Skin of body (tissue), 2 donors: ENCODE measurements around the gene TMEM100. TPM values are rescaled to one million over a fixed set of nuclear protein-coding genes. Genes with fewer than 3 reads are reported as not detected.
A peak's percentile ranks its signal among the peaks of the same experiment; 100 is the strongest.

Source experiments
- DNase-seq: peaks from one replicate; lab custom pipeline; 2025; lab: John Stamatoyannopoulos, UW
- total RNA-seq: library from RNA; depleted of rRNA; stranded (reverse); fragments of >200 nt; gene quantifications from one replicate; pipeline ENCODE4 v1.2.3, GENCODE V29; 2014

The TMEM100 gene
- total RNA-seq, 1 donor from 2014 or later, result 21.2 TPM

GRCh38 chr17:55720919-55721836 is 1.5 kb downstream of the TMEM100 start:
- no peak for DNase-seq

GRCh38 chr17:55717898-55718735 is 4.5 kb downstream of the TMEM100 start:
- DNase-seq, result peak; percentile 41

- no peak for DNase-seq
Measured at GRCh38 chr17:55717432-55717831, 5.2 kb downstream of the TMEM100 start.

- no peak for DNase-seq
Measured at GRCh38 chr17:55710829-55711496, 11.7 kb downstream of the TMEM100 start.

- DNase-seq, result no peak
Measured at GRCh38 chr17:55710410-55710809, 12.3 kb downstream of the TMEM100 start.

- no peak for DNase-seq
Measured at GRCh38 chr17:55709984-55710383, 12.7 kb downstream of the TMEM100 start.

GRCh38 chr17:55709440-55709839 is 13.2 kb downstream of the TMEM100 start:
- no peak for DNase-seq

- no peak for DNase-seq
Measured at GRCh38 chr17:55708175-55708974, 14.3 kb downstream of the TMEM100 start.

GRCh38 chr17:55706808-55707773 is 15.6 kb downstream of the TMEM100 start:
- no peak for DNase-seq

- no peak for DNase-seq
Measured at GRCh38 chr17:55705847-55706246, 16.8 kb downstream of the TMEM100 start.

- DNase-seq, result no peak
Measured at GRCh38 chr17:55704401-55704800, 18.3 kb downstream of the TMEM100 start.

GRCh38 chr17:55702150-55702549 is 20.5 kb downstream of the TMEM100 start:
- no peak for DNase-seq

GRCh38 chr17:55699181-55699860 is 23.3 kb downstream of the TMEM100 start:
- DNase-seq, result no peak

GRCh38 chr17:55694286-55694910 is 28.3 kb downstream of the TMEM100 start:
- no peak for DNase-seq

- DNase-seq, result peak; percentile 40
Measured at GRCh38 chr17:55693254-55694216, 29.1 kb downstream of the TMEM100 start.

- DNase-seq, result no peak
Measured at GRCh38 chr17:55692276-55692675, 30.4 kb downstream of the TMEM100 start.

GRCh38 chr17:55691666-55692065 is 31.0 kb downstream of the TMEM100 start:
- DNase-seq, result no peak
